COR-L47 (cell line): Measurements from ENCODE around the gene FAAP20.

Source experiments
- DNase-seq: peaks from one replicate; lab custom pipeline; 2025; lab: John Stamatoyannopoulos, UW

Gene FAAP20

GRCh38 chr1:2229911-2230731, 35.5 kb upstream of the FAAP20 start:
- DNase-seq: no peak

GRCh38 chr1:2229037-2229864, 34.7 kb upstream of the FAAP20 start:
- DNase-seq: no peak

- DNase-seq: no peak
Measured at GRCh38 chr1:2228694-2229036, 34.1 kb upstream of the FAAP20 start.

- DNase-seq: no peak
Measured at GRCh38 chr1:2228157-2228594, 33.6 kb upstream of the FAAP20 start, which contains the start of gene SKI. Gene SKI, plus strand, starts transcription at chr1:2228319. Its CDS starts 448 bp downstream, at chr1:2228767.

GRCh38 chr1:2227346-2228156, 33.0 kb upstream of the FAAP20 start:
- DNase-seq: peak; percentile 93

- DNase-seq: no peak
Measured at GRCh38 chr1:2226525-2227345, 32.2 kb upstream of the FAAP20 start.

- no peak for DNase-seq
Measured at GRCh38 chr1:2224631-2225428, 30.3 kb upstream of the FAAP20 start.

- DNase-seq: no peak
Measured at GRCh38 chr1:2224170-2224584, 29.6 kb upstream of the FAAP20 start.

- no peak for DNase-seq
Measured at GRCh38 chr1:2221271-2221670, 26.7 kb upstream of the FAAP20 start.

- no peak for DNase-seq
Measured at GRCh38 chr1:2216767-2217058, 22.1 kb upstream of the FAAP20 start.

GRCh38 chr1:2215909-2216766, 21.6 kb upstream of the FAAP20 start:
- no peak for DNase-seq

GRCh38 chr1:2215329-2215728, 20.8 kb upstream of the FAAP20 start:
- no peak for DNase-seq

- no peak for DNase-seq
Measured at GRCh38 chr1:2214541-2215241, 20.1 kb upstream of the FAAP20 start.

GRCh38 chr1:2213576-2214505, 19.3 kb upstream of the FAAP20 start:
- no peak for DNase-seq

GRCh38 chr1:2212532-2213491, 18.2 kb upstream of the FAAP20 start:
- DNase-seq: peak; percentile 79

- no peak for DNase-seq
Measured at GRCh38 chr1:2212274-2212531, 17.6 kb upstream of the FAAP20 start.

- DNase-seq: no peak
Measured at GRCh38 chr1:2210786-2211185, 16.2 kb upstream of the FAAP20 start.
